CD4-positive, alpha-beta T cell (primary cell): ENCODE measurements around the gene PRICKLE2. TPM values are rescaled to one million over a fixed set of nuclear protein-coding genes. Genes with fewer than 3 reads are reported as not detected.

Source experiments
- ATAC-seq: fragments of 200-7000 bp; cut with Tn5 transposase; one replicate; pipeline ENCODE4 v1.10.0; 2022; ENCODE audit warnings: mild to moderate bottlenecking; ENCODE audit not compliant: poor library complexity
- CTCF ChIA-PET: fragments of 350-600 bp; sonication (Branson Sonifier 250); formaldehyde crosslinking; loops from one replicate; lab custom pipeline; 2021; ENCODE audit warnings: antibody characterized with exemption, inconsistent platforms; lab: Charles Lee
- POLR2A ChIA-PET: fragments of 350-600 bp; sonication (Branson Sonifier 250); formaldehyde crosslinking; loops from one replicate; lab custom pipeline; 2021; ENCODE audit warnings: antibody characterized with exemption, inconsistent platforms; lab: Charles Lee
- DNase-seq, 14 experiments: peaks; one replicate each; pipeline ENCODE4 v3.0.0-alpha.2; 2013 to 2020; ENCODE audit warnings: mixed read lengths in 2 of 14
- H3K27ac ChIP-seq, 2 donors: one replicate each; pipeline versions ENCODE4 v1.5.1 to v1.7.0; 2013; ENCODE audit warnings: low read length in 2 of 2, low read depth in 1 of 2, mild to moderate bottlenecking in 1 of 2
- H3K27me3 ChIP-seq, 2 experiments: 1 replicate in 1 of 2; 2 replicates in 1 of 2; pipeline versions ENCODE4 v1.6.1 to v1.7.0; 2013; ENCODE audit warnings: low read length in 2 of 2, control low read depth in 1 of 2, mild to moderate bottlenecking in 1 of 2, moderate library complexity in 1 of 2; ENCODE audit not compliant: insufficient read depth in 2 of 2, control insufficient read depth in 1 of 2
- H3K36me3 ChIP-seq: one replicate; pipeline ENCODE4 v1.6.1; 2013; ENCODE audit warnings: low read length, control low read depth; ENCODE audit not compliant: insufficient read depth
- H3K4me1 ChIP-seq: one replicate; pipeline ENCODE4 v1.6.1; 2013; ENCODE audit warnings: low read length, control low read depth; ENCODE audit not compliant: insufficient read depth
- H3K4me3 ChIP-seq: one replicate; pipeline ENCODE4 v1.5.1; 2013; ENCODE audit warnings: mild to moderate bottlenecking, low read length, moderate library complexity
- H3K9me3 ChIP-seq, 2 experiments: 1 replicate in 1 of 2; 2 replicates in 1 of 2; pipeline versions ENCODE4 v1.6.1 to v1.7.0; 2013; ENCODE audit warnings: low read length in 2 of 2, mild to moderate bottlenecking in 2 of 2, control low read depth in 1 of 2, moderate library complexity in 1 of 2; ENCODE audit not compliant: control insufficient read depth in 1 of 2, insufficient read depth in 1 of 2
- H3K27ac Mint-ChIP-seq: one replicate; pipeline ENCODE4 v1.8.0; 2020; ENCODE audit warnings: mixed read lengths
- H3K27me3 Mint-ChIP-seq: one replicate; pipeline ENCODE4 v1.8.0; 2021; ENCODE audit warnings: mixed read lengths
- H3K36me3 Mint-ChIP-seq: one replicate; pipeline ENCODE4 v1.8.0; 2021; ENCODE audit warnings: low read depth, mixed read lengths
- H3K4me1 Mint-ChIP-seq: one replicate; pipeline ENCODE4 v1.8.0; 2021; ENCODE audit warnings: low read depth, mixed read lengths
- H3K4me3 Mint-ChIP-seq: one replicate; pipeline ENCODE4 v1.8.0; 2020; ENCODE audit warnings: mild to moderate bottlenecking, mixed read lengths
- H3K9me3 Mint-ChIP-seq: one replicate; pipeline ENCODE4 v1.8.0; 2020; ENCODE audit warnings: mixed read lengths
- intact Hi-C, 2 experiments: fragments of 100-400 bp; cut with DNase I in 1 of 2; cut with micrococcal nuclease in 1 of 2; formaldehyde crosslinking; loops; one replicate each; pipeline versions ENCODE4 v1.15.1 to v1.9.0; 2023 to 2025; cut with DNase I, micrococcal nuclease
- total RNA-seq, 174 experiments: library from RNA in 2 of 174; stranded (reverse) in 2 of 174; gene quantifications; one replicate each; pipeline ENCODE4 v1.2.3 and lab custom pipeline; 2021 to 2026
- TF ChIP-seq, protein P1 (sequence below): fragments of 200-600 bp; IDR thresholded peaks from one replicate; pipeline ENCODE4 v1.8.0; 2022; ENCODE audit warnings: antibody characterized with exemption, mild to moderate bottlenecking

PRICKLE2 gene
- total RNA-seq, 2 experiments from 2014 or later: not detected

DNA sequence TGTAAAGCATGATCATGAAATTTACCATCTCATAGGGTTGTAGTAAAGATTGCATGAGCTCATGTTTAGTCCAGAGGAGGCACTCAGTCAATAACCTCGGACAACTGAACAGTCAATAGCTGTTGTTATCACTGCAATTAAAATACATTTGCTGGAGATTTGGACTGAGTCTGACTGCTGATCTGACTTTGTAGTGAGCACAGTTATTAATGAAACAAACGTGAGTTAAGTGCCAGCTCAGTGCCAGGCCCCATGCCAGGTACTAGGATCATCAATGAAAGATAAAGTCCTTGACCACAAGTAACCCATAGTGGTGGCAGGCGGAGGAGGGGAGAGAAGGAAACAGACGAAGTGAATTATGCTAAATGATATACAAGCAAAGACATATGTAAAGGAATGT, 43.7 kb upstream of the PRICKLE2 start:
- TF ChIP-seq, protein P1, sequence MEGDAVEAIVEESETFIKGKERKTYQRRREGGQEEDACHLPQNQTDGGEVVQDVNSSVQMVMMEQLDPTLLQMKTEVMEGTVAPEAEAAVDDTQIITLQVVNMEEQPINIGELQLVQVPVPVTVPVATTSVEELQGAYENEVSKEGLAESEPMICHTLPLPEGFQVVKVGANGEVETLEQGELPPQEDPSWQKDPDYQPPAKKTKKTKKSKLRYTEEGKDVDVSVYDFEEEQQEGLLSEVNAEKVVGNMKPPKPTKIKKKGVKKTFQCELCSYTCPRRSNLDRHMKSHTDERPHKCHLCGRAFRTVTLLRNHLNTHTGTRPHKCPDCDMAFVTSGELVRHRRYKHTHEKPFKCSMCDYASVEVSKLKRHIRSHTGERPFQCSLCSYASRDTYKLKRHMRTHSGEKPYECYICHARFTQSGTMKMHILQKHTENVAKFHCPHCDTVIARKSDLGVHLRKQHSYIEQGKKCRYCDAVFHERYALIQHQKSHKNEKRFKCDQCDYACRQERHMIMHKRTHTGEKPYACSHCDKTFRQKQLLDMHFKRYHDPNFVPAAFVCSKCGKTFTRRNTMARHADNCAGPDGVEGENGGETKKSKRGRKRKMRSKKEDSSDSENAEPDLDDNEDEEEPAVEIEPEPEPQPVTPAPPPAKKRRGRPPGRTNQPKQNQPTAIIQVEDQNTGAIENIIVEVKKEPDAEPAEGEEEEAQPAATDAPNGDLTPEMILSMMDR: no peak
- peaks cover 3% of the 10 kb centered on the region for H3K9me3 Mint-ChIP-seq
- H3K27me3 ChIP-seq: peaks cover 5 to 10% of the 10 kb centered on the region in 2 experiments
- ChIA-PET POLR2A (no interaction called here), CTCF (no interaction called here)
- H3K27me3 Mint-ChIP-seq: peaks cover 41% of the 10 kb centered on the region
- no peak for ATAC-seq
- H3K27ac ChIP-seq: no peak overlapping the region
- no peak overlapping the region for H3K27ac Mint-ChIP-seq
- peaks cover 0 to 10% of the 10 kb centered on the region in 2 experiments for H3K9me3 ChIP-seq
- no peaks in the 10 kb centered on the region for H3K36me3 Mint-ChIP-seq
- H3K4me1 ChIP-seq: no peaks in the 10 kb centered on the region
- no peak overlapping the region for H3K4me3 ChIP-seq
- no peaks in the 10 kb centered on the region for H3K4me1 Mint-ChIP-seq
- H3K4me3 Mint-ChIP-seq: no peak overlapping the region
- intact Hi-C loops: no loop called here
- no peak for DNase-seq
- no peaks in the 10 kb centered on the region for H3K36me3 ChIP-seq

DNA sequence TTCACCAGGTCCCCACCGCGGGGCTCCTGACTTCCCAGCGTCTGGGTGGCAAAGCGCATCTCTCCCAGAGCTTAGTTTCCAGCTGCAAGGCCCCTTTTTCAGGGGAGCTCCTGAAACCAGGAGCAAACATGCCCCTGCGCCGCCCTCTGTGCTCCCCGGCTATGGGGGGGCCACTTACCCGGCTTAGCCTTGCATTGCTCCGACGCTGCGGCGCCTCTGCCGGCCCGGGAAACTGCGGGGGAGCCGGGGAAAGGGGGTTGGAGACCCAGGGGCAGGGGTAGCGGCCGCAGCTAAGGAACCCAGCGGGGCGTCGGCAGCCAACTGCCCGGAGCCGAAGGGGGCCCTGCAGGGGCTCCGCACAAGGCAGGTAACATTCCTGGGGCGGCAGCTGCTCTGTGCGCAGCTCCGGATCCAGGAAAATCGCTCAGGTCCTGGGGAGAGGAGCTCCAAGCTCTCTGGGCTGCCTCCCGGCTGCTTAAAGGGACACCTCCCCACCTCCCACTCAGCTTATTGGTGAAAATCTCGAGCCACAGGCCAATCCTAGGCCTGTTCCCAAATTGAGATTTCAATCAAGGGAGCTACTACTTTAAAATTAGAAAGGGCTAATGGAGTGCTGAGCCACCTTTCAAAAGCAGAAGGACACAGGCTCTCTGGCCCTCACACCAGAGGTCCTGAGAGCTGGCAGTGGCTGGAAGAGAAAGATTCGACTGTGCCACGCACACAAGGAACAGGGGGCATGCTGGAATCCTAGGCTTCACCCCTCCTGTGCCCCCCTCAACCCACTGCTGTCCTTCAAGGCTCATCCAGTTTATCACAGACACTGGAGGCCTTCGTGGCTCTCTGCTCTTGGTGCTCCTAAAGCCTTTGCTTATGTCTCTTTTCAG, 42.7 kb upstream of the PRICKLE2 start:
- H3K9me3 ChIP-seq: peaks cover 0 to 10% of the 10 kb centered on the region in 2 experiments
- no peaks in the 10 kb centered on the region for H3K36me3 Mint-ChIP-seq
- DNase-seq: no peak
- TF ChIP-seq, protein P1: no peak
- ChIA-PET POLR2A (no interaction called here), CTCF (no interaction called here)
- intact Hi-C loops: no loop called here
- peaks cover 47% of the 10 kb centered on the region for H3K27me3 Mint-ChIP-seq
- H3K27me3 ChIP-seq: peaks cover 5 to 12% of the 10 kb centered on the region in 2 experiments
- no peak for ATAC-seq
- H3K36me3 ChIP-seq: no peaks in the 10 kb centered on the region
- no peak overlapping the region for H3K27ac ChIP-seq
- H3K4me1 ChIP-seq: no peaks in the 10 kb centered on the region
- no peak overlapping the region for H3K4me3 Mint-ChIP-seq
- no peak overlapping the region for H3K27ac Mint-ChIP-seq
- peaks cover 3% of the 10 kb centered on the region for H3K9me3 Mint-ChIP-seq
- H3K4me1 Mint-ChIP-seq: no peaks in the 10 kb centered on the region
- H3K4me3 ChIP-seq: no peak overlapping the region

DNA sequence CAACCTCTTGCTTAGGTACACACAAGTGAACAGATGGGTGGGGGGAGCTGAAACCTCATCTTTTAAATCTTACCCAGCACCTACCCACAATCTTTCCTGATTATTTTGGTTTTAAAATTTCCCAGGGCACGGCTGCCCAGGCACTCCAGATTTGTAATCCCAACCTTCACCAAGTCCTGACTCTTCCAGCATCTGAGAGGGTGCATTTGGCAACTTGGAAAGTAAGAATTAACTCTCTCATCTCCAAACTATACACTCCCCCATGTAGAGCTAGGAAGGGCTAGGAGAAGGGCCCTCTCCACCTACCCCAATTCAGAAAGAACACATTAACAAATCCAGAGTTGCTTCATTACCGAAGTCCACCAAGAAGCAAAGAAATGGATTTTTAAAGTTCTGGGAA, 41.7 kb upstream of the PRICKLE2 start:
- Histone ChIP-seq H3K27ac (no peak overlapping the region), H3K4me1 (no peaks in the 10 kb centered on the region), H3K27me3 (peaks cover 5 to 12% of the 10 kb centered on the region in 2 experiments), H3K4me3 (no peak overlapping the region), H3K36me3 (no peaks in the 10 kb centered on the region), H3K9me3 (peaks cover 0 to 10% of the 10 kb centered on the region in 2 experiments)
- H3K4me1 Mint-ChIP-seq: no peaks in the 10 kb centered on the region
- H3K27me3 Mint-ChIP-seq: peaks cover 53% of the 10 kb centered on the region
- ChIA-PET POLR2A (no interaction called here), CTCF (no interaction called here)
- H3K9me3 Mint-ChIP-seq: peaks cover 3% of the 10 kb centered on the region
- intact Hi-C loops: no loop called here
- no peaks in the 10 kb centered on the region for H3K36me3 Mint-ChIP-seq
- no peak for ATAC-seq
- H3K27ac Mint-ChIP-seq: no peak overlapping the region
- DNase-seq: no peak
- H3K4me3 Mint-ChIP-seq: no peak overlapping the region
- TF ChIP-seq, protein P1: no peak
